Globus pallidus (tissue), 1 donor: Measurements from ENCODE around the gene PAX8.
"Not testable (repeated sequence)": the region's sequence is repeated elsewhere in the genome, so short reads cannot be mapped to it uniquely, and the experiment has no call there.

ENCODE experiments used
- DNase-seq: peaks from one replicate; pipeline ENCODE4 v3.0.0-alpha.2; 2015; ENCODE audit warnings: low spot score

Gene PAX8

GRCh38 chr2:113236367-113237159, 42.2 kb downstream of the PAX8 start:
- DNase-seq, result no peak

GRCh38 chr2:113235347-113236226, 43.1 kb downstream of the PAX8 start:
- not testable (repeated sequence) for DNase-seq

GRCh38 chr2:113234721-113235346, 43.9 kb downstream of the PAX8 start:
- DNase-seq, result no peak

DNA sequence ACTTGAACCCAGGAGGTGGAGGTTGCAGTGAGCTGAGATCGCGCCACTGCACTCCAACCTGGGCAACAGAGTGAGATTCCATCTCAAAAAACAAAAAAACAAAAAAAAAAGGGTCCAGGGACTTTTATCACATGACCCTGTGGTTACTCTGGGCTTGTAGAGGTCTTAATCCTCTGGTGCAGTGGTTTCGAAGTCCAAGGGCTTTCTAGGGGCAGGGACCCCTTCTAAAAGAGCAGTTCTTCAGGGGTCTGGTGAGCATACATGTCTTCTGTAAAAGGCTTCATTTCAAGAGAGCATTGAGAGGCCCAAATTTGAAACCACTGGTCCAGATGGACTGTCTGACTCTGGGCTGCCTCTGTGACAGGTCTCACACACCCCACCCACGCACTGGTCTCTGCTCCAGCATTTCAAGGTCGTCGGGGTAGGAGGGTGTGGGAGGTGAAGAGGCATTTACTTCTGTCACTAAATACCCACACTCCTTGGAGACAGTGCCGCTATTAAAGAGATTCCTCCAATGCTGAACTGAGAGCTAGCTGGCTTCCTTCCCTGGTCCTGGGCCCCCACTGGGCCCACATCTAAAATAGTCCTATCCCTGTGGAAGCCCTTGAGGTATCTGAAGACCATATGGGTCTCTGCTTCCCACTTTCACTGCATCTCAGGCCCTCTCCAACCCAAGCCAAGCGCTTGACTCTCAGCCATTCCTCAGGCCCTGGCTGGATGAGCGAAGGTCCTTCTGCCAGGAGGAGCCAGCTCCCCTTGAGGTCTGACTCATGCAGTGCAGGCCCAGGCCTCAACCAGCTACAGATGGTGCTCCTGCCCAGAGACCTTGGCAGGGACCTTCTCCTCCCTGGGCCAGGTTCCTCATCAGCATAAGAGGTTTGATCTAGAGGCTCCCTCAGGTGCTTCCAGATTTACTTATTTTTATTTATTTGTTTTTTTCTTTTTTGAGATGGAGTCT, 44.8 kb downstream of the PAX8 start:
- DNase-seq, result no peak

DNA sequence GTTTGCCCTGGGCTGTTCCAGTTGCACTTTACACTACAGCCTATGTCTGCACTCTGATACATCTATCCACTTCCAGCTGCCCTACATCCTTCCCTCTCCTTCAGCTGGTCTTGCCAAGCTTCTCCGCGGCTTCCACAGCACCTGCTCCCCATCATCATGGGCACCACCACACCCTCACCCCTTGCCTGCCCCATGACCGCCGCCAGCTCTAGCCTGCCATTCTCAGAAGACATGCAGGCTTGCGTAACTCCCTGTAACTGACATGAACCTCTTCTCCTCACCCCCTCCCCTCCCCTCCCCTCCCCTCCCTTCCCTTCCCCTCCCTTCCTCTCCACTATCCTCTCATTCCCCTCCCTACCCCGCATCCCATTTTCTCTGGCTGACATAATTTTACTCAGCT, 46.0 kb downstream of the PAX8 start:
- no peak for DNase-seq

GRCh38 chr2:113232123-113232522, 46.6 kb downstream of the PAX8 start:
- no peak for DNase-seq

DNA sequence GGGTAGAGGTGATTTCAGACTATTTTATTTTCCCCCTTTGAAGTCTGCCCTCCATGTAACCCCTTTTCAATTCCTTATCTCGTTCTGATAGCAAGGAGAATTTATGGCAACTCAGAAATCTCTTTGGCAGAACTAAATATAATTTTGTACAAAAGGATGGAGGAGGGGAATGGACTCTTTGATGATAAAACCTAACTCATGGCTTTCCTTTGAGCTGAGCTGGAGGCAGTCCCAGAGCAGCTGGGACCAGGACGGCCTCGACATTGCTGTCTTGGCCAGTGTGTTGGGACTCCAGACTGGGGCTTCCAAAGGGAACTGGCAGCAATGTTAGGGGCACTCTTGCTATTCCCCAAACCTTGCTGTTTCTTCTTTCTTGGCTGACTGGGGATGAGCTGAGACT, 47.7 kb downstream of the PAX8 start:
- DNase-seq, result no peak

- no peak for DNase-seq
Observed at GRCh38 chr2:113230531-113230930, 48.2 kb downstream of the PAX8 start.

- DNase-seq, result no peak
Observed at GRCh38 chr2:113229795-113230194, 48.9 kb downstream of the PAX8 start.

DNA sequence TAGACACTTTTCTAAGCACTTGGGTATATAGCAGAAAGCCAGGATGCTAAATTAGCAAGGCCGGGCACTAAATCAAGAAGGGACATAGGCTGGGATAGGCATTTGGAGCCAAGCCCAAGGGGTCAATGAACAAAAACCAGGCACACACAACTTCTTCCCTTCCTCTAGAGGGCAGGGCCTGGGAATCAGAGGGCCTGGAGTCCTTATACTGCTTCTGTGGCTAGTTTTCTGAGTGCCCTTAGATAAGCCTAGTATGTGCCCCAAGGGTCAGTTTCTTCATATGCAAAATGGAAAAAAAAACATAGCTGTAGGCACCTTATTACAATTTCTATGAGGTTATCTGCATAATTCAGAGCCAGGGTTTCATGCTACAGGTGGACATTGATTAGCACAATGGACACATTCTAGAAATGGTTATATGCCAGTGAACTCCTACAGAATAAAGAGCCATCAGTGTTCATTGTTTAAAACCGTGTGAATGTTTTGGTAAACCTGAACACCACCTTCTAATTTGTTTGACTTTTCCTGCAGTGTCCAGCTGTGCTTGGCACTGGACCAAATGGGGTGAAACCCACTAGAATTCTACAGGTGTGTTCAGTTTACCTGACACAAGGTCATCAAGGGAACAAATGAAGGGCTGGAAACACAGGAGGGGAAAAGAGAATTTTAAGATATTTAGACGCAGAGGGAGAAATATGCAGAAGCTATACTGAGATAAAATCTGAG, 49.6 kb downstream of the PAX8 start:
- DNase-seq, result no peak

- DNase-seq, result no peak
Observed at GRCh38 chr2:113228351-113228750, 50.4 kb downstream of the PAX8 start.

DNA sequence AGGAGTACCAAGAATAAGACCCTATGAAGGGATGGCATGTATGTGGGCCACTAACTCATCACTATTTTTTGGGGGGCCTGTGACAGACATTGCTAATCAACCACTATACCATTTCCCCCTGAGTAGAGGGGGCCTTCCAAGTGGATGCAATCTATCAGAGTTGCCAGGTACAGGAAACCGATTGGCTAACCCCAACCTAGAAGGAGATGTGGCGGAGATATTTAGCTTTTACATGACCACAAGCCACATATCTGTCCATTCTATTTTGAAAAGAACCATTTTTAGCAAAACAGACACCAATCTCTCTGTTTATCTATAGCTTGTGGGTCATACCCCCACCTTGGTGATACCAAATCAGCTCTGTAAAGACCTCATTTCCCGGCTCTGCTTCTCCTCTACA, 51.0 kb downstream of the PAX8 start:
- no peak for DNase-seq

DNA sequence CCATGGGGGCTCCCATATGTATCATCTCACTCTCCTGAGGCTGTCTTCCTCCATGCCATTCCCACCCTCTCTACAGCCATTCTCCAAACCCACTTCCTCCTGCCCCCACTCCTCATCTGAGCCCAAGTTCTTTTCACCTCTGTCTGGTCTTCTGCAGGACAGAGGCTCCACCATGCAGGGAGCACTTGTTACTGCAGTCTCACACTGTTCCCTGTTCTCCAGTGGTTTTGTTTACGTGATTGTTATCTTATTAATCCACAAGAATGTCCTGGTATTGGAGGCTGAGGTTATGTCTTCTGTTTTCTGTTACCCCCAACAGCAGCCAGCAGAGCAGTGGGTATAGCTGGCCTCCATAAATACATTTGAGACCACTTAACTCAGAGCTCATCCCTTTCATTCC, 51.4 kb downstream of the PAX8 start:
- DNase-seq, result no peak

DNA sequence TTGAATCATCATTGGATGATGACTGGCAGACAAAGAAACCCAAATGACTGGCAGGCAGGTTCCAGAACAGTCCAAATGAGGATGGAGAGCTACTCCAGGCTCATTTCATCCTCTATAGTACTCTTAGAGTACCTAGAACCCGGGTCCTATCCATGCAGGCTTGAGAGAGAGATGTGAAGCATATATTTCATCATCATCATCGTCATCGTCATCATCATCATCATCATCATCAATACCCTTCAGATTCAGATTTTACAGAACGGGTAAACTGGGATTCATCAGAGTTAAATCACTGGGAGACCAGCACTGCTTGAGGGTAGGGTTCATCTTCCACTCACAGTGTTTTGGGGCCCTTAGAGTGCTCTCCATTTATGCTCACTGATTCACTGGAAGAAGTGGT, 52.3 kb downstream of the PAX8 start:
- no peak for DNase-seq

DNA sequence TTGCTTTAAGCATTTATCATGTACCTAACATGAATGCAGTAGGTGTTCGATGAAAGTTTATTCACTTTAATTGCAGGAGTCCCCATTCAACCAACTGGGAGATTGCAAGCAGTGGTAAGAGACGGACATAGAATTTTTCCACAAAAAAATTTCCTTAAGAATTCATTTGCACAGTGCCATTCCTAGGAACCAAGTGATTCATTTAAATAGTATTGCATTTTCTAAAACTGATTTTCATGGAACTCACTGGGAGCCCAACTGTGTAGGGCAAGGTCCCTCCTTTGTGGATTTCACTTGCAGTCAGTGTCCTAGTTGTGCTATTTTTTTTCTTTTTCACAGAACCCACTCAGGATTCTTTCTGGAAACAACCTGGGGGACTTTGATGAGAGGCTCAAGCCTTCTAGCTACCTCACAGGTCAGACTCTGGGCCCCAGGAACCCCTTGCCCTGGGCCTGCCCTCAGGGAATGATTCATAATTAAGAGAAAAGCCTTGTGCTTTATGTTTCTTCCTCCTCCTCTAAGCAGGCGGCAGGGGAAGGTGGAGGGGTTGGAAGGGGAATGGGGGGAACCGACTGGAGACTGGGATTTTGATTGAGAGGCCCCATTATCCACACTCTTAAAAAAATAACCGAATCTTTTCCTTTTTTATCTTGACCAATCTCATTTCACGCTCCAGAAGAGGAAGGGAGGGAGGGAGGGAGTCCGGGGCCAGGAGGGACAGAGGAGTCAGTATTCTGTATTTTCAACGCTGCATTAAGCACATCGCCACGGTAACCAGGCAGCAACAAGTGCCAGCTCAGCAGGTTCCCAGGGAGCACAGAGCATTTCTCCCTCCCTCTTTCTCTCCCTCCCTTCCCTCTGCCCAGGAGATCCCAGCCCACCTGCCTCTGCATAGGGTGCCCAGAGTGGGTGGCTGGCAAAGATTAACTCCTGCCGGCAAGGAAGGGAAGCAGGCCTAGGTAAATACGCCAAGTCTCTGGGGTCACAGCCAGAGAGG, 53.2 kb downstream of the PAX8 start:
- DNase-seq, result no peak

DNA sequence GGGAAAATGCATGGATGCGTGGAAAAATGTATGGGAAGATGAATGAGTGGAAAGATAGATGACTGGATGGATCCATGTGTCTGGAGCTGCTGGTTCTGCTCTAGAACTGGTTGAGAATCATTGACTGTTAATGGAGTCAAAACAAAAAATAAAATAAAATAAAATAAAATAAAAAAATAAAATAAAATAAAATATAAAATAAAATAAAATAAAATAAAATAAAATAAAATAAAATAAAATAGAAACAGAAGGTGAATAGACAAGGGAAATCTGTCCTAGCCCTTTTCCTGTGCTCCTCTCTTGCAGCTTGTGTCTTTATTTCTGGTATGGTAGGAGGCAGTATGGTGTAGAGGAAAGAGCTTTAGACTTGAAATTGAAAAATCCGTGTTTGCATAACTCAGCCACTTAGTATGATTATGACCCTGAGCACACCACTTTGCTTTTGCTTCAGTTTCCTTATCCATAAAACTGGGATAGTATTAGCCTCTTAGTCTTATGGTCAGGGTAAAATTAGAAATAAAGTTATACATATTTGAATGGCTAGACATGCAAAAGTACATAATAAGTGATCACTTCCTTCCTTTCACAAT, 54.0 kb downstream of the PAX8 start:
- DNase-seq, result no peak

- no peak for DNase-seq
Observed at GRCh38 chr2:113223813-113224212, 54.9 kb downstream of the PAX8 start.

DNA sequence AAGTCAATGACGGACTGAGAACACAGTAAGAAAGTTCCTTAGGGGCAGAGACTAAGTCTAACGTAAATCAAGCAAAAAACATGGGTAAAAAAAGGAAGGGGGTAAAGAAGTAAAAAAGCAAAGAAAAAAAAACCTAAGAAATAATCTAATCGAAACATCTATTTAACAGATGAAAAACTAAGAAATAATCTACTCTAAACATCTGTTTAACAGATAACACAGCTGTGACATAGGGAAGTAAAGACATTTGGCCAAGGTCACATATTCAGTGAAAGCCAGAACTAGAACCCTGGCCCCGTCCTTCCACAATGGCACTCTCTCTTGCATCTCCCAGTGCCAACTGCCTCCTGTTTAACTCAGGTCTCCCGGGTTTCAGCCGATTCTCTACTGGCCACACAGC, 56.9 kb downstream of the PAX8 start:
- DNase-seq, result no peak

DNA sequence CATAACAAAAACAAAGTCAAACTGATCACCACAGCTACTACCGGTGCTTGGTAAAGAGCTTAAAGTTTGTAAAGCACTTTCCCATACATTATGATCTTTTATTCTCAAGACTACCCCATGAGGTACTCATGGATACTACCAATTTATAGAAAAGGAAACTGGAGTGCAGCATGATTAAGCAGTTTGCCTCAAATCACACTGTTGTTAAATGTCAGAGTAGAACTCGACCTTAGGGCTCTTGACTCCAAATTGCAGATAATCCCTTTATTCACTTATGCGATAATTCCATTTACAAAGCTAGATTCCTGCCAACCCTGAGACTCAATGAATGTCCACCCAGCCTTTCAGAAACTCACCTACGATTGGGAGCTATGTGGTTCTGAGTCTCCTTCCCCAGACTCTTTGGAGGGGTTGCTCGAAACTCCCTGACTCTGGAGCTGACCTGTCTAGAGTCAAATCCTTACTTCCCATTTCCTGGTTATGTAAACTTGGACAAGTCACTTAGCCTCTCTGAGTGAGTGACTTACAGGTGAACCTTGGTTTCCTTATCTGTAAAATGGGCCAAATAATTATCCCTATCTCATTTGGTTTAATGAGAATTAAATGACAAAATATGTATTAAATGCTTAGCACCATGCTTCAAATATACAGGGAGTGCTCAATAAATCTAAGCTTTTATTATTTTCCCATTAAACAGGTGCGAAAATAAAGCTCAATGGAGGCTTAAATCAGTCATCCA, 57.6 kb downstream of the PAX8 start:
- DNase-seq, result no peak
